BE2C (cell line): Measurements from ENCODE around the gene ANGPTL7. TPM values are rescaled to one million over a fixed set of nuclear protein-coding genes. Genes with fewer than 3 reads are reported as not detected.

Source experiments
- DNase-seq: peaks from one replicate; pipeline ENCODE4 v3.0.0-alpha.2; 2020
- H3K27me3 ChIP-seq: fragments of 250-450 bp; sonication (Bioruptor Pico); 2 replicates; pipeline ENCODE4 v1.5.1; 2020; ENCODE audit warnings: mild to moderate bottlenecking
- H3K36me3 ChIP-seq: fragments of 250-450 bp; sonication (Bioruptor Pico); 2 replicates; pipeline ENCODE4 v1.5.1; 2020; ENCODE audit warnings: mild to moderate bottlenecking
- H3K4me1 ChIP-seq: fragments of 250-450 bp; sonication (Bioruptor Pico); 2 replicates; pipeline ENCODE4 v1.5.1; 2020
- H3K4me3 ChIP-seq: 2 replicates; pipeline ENCODE4 v1.5.1; 2011; ENCODE audit warnings: low read depth, low read length
- H3K9me3 ChIP-seq: fragments of 250-450 bp; sonication (Bioruptor Pico); 2 replicates; pipeline ENCODE4 v1.5.1; 2020
- polyA plus RNA-seq: library from polyadenylated mRNA; unstranded; fragments of >200 nt; gene quantifications from one replicate; pipeline ENCODE4 v1.2.1, GENCODE V29; 2012; ENCODE audit warnings: low read depth, missing spikeins; ENCODE audit not compliant: insufficient read length, insufficient read depth
- TF ChIP-seq, protein P1 (sequence below): IDR thresholded peaks from 2 replicates; pipeline ENCODE4 v1.5.1; 2012; ENCODE audit warnings: mild to moderate bottlenecking, low read depth, low read length

The ANGPTL7 gene, protein sequence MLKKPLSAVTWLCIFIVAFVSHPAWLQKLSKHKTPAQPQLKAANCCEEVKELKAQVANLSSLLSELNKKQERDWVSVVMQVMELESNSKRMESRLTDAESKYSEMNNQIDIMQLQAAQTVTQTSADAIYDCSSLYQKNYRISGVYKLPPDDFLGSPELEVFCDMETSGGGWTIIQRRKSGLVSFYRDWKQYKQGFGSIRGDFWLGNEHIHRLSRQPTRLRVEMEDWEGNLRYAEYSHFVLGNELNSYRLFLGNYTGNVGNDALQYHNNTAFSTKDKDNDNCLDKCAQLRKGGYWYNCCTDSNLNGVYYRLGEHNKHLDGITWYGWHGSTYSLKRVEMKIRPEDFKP
- not detected for polyA plus RNA-seq

- DNase-seq, result no peak
- no peaks in the 10 kb centered on the region for H3K36me3 ChIP-seq
- TF ChIP-seq, protein P1, sequence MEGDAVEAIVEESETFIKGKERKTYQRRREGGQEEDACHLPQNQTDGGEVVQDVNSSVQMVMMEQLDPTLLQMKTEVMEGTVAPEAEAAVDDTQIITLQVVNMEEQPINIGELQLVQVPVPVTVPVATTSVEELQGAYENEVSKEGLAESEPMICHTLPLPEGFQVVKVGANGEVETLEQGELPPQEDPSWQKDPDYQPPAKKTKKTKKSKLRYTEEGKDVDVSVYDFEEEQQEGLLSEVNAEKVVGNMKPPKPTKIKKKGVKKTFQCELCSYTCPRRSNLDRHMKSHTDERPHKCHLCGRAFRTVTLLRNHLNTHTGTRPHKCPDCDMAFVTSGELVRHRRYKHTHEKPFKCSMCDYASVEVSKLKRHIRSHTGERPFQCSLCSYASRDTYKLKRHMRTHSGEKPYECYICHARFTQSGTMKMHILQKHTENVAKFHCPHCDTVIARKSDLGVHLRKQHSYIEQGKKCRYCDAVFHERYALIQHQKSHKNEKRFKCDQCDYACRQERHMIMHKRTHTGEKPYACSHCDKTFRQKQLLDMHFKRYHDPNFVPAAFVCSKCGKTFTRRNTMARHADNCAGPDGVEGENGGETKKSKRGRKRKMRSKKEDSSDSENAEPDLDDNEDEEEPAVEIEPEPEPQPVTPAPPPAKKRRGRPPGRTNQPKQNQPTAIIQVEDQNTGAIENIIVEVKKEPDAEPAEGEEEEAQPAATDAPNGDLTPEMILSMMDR, result no peak
Measured at GRCh38 chr1:11188858-11189451, at the start of gene ANGPTL7. TSS of gene ANGPTL7 (plus strand) at chr1:11189355. CDS start at chr1:11189580, 225 bp downstream.

DNA sequence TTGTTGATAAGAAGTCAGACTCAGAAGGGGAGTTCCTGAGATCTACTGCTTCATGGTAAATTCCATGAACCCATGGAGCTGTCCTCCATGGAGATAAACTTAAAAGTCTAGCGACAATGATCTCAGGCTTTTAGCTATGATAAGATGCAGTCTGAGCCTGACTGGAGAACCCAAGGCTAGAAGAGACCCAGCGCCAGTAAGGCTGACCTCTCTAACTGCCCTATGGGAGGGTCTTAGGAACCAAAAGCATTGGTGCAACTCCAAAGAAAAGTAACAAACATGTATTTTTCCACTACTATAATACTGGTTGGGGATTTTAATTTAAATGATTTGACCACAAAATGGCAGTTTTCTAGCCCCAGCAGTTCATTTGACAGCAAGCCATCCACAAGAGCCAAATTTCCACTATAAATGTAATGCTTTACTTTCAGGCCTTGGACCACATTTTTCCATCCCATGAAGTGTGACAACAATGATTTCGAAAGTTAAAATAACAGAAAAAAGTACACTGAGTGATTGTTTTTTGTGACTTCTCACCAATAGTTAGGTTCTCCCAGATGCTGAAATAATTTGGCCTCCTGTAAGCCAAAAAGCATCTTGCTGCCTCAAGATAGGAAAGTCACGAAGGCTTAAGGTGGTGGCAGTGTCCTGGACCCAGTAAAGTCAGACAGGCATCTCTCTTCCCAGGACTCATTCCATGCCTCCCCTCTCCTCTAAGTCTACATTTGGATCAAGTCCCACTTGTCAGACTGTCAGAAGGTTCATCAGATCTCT is 46.4 kb upstream of the ANGPTL7 start:
- Histone ChIP-seq H3K9me3 (no peaks in the 10 kb centered on the region), H3K27me3 (no peaks in the 10 kb centered on the region), H3K4me1 (no peaks in the 10 kb centered on the region), H3K36me3 (peaks cover 5% of the 10 kb centered on the region), H3K4me3 (no peak overlapping the region)
- DNase-seq, result no peak
- TF ChIP-seq, protein P1, result no peak

More at GRCh38 chr1:11188858-11189451, at the start of gene ANGPTL7:
- H3K27me3 ChIP-seq, result no peaks in the 10 kb centered on the region
- H3K4me1 ChIP-seq, result no peaks in the 10 kb centered on the region
- H3K9me3 ChIP-seq, result no peaks in the 10 kb centered on the region
- no peak within 1 kb of the TSS for H3K4me3 ChIP-seq

- H3K4me1 ChIP-seq, result no peaks in the 10 kb centered on the region
Measured at GRCh38 chr1:11143401-11143800, 45.8 kb upstream of the ANGPTL7 start.

DNA sequence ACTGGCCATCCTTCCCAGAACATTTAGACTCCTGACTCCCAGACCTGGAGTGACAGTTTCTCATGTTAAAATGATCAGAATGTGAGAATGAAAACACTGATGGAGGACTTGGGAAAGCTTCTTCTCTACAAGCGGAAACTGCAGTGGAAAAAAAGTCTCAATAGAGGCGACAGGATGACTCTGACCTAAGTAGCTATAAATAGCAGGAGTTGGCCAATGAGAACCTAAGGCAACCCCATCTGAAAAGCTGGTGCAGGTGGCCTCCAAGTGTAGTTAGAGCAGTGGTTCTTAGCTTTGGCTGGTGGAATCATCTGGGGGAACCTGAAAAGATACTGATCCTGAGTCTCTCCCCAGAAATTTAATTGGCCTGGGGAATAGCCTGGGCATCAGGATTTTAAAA is 45.2 kb upstream of the ANGPTL7 start:
- Histone ChIP-seq H3K27me3 (no peaks in the 10 kb centered on the region), H3K9me3 (no peaks in the 10 kb centered on the region), H3K36me3 (peaks cover 2% of the 10 kb centered on the region; the same call in 1 of the 2 replicates), H3K4me1 (no peaks in the 10 kb centered on the region), H3K4me3 (no peak overlapping the region)
- TF ChIP-seq, protein P1, result no peak
- DNase-seq, result no peak

More at GRCh38 chr1:11143401-11143800, 45.8 kb upstream of the ANGPTL7 start:
- DNase-seq, result no peak
- TF ChIP-seq, protein P1, result no peak
- H3K27me3 ChIP-seq, result no peaks in the 10 kb centered on the region
- no peaks in the 10 kb centered on the region for H3K9me3 ChIP-seq
- H3K36me3 ChIP-seq, result peaks cover 5% of the 10 kb centered on the region
- no peak overlapping the region for H3K4me3 ChIP-seq

GRCh38 chr1:11144570-11145256 is 44.4 kb upstream of the ANGPTL7 start:
- no peaks in the 10 kb centered on the region for H3K4me1 ChIP-seq
- TF ChIP-seq, protein P1, result no peak
- no peaks in the 10 kb centered on the region for H3K9me3 ChIP-seq
- H3K27me3 ChIP-seq, result no peaks in the 10 kb centered on the region
- no peak for DNase-seq
- no peak overlapping the region for H3K4me3 ChIP-seq
- H3K36me3 ChIP-seq, result peaks cover 4% of the 10 kb centered on the region; the same call in 1 of the 2 replicates
